NCI-H446 (cell line): ENCODE data around the gene IFNE.

Experiments
- DNase-seq, 2 experiments: peaks; one replicate each; lab custom pipeline; 2025; lab: John Stamatoyannopoulos, UW

Gene IFNE

GRCh38 chr9:21482213-21482612, at the start of gene IFNE:
Gene IFNE (minus strand): TSS chr9:21482313. CDS start chr9:21481694, 619 bp downstream.
- no peak for DNase-seq

GRCh38 chr9:21528123-21528808, 46.2 kb upstream of the IFNE start:
- DNase-seq = no peak

- DNase-seq = no peak
Measured at GRCh38 chr9:21527579-21527978, 45.5 kb upstream of the IFNE start.

GRCh38 chr9:21525174-21525573, 43.1 kb upstream of the IFNE start:
- DNase-seq = no peak

GRCh38 chr9:21524099-21524830, 42.2 kb upstream of the IFNE start:
- no peak for DNase-seq

- no peak for DNase-seq
Measured at GRCh38 chr9:21523021-21524014, 41.2 kb upstream of the IFNE start.

- DNase-seq = no peak
Measured at GRCh38 chr9:21522348-21522747, 40.2 kb upstream of the IFNE start.

- no peak for DNase-seq
Measured at GRCh38 chr9:21521448-21521847, 39.3 kb upstream of the IFNE start.

GRCh38 chr9:21520501-21521228, 38.6 kb upstream of the IFNE start:
- DNase-seq = no peak

- no peak for DNase-seq
Measured at GRCh38 chr9:21519855-21520434, 37.8 kb upstream of the IFNE start.

GRCh38 chr9:21516796-21517195, 34.7 kb upstream of the IFNE start:
- no peak for DNase-seq

GRCh38 chr9:21513431-21513830, 31.3 kb upstream of the IFNE start:
- no peak for DNase-seq

- no peak for DNase-seq
Measured at GRCh38 chr9:21510806-21511205, 28.7 kb upstream of the IFNE start.

- no peak for DNase-seq
Measured at GRCh38 chr9:21507483-21507790, 25.3 kb upstream of the IFNE start.

GRCh38 chr9:21506626-21507482, 24.7 kb upstream of the IFNE start:
- no peak for DNase-seq

GRCh38 chr9:21505425-21506179, 23.5 kb upstream of the IFNE start:
- DNase-seq = no peak

- DNase-seq = no peak
Measured at GRCh38 chr9:21504894-21505293, 22.8 kb upstream of the IFNE start.

GRCh38 chr9:21504113-21504512, 22.0 kb upstream of the IFNE start:
- no peak for DNase-seq

GRCh38 chr9:21502586-21502985, 20.5 kb upstream of the IFNE start:
- DNase-seq = no peak

GRCh38 chr9:21499912-21500311, 17.8 kb upstream of the IFNE start:
- DNase-seq = no peak
